DMS153 (cell line): Measurements from ENCODE around the gene CNR2.
A peak's percentile ranks its signal among the peaks of the same experiment; 100 is the strongest.
"Not testable (repeated sequence)": the region's sequence is repeated elsewhere in the genome, so short reads cannot be mapped to it uniquely, and the experiment has no call there.

ENCODE experiments used
- DNase-seq: peaks from one replicate; lab custom pipeline; 2025; lab: John Stamatoyannopoulos, UW

Gene CNR2

GRCh38 chr1:23916209-23917131 lies 3.3 kb upstream of the CNR2 start:
- peak; percentile 57 for DNase-seq

GRCh38 chr1:23915466-23915865 lies 2.3 kb upstream of the CNR2 start:
- no peak for DNase-seq

GRCh38 chr1:23914921-23915320 lies 1.8 kb upstream of the CNR2 start:
- DNase-seq = no peak

- DNase-seq = no peak
Observed at GRCh38 chr1:23911921-23912320, 1.2 kb downstream of the CNR2 start.

GRCh38 chr1:23910553-23911246 lies 2.5 kb downstream of the CNR2 start:
- no peak for DNase-seq

GRCh38 chr1:23910144-23910543 lies 3.0 kb downstream of the CNR2 start:
- DNase-seq = no peak

- no peak for DNase-seq
Observed at GRCh38 chr1:23909412-23909811, 3.8 kb downstream of the CNR2 start.

GRCh38 chr1:23908453-23909341 lies 4.5 kb downstream of the CNR2 start:
- no peak for DNase-seq

GRCh38 chr1:23906731-23907130 lies 6.4 kb downstream of the CNR2 start:
- DNase-seq = no peak

GRCh38 chr1:23905461-23906025 lies 7.6 kb downstream of the CNR2 start:
- no peak for DNase-seq

GRCh38 chr1:23904748-23905357 lies 8.3 kb downstream of the CNR2 start:
- DNase-seq = no peak

- no peak for DNase-seq
Observed at GRCh38 chr1:23903754-23904153, 9.4 kb downstream of the CNR2 start.

- DNase-seq = no peak
Observed at GRCh38 chr1:23902321-23903278, 10.6 kb downstream of the CNR2 start.

GRCh38 chr1:23900017-23900416 lies 13.1 kb downstream of the CNR2 start:
- DNase-seq = not testable (repeated sequence)

GRCh38 chr1:23899070-23899469 lies 14.1 kb downstream of the CNR2 start:
- DNase-seq = no peak

- no peak for DNase-seq
Observed at GRCh38 chr1:23897083-23897482, 16.1 kb downstream of the CNR2 start.

GRCh38 chr1:23896491-23896890 lies 16.7 kb downstream of the CNR2 start:
- DNase-seq = no peak

GRCh38 chr1:23895993-23896392 lies 17.2 kb downstream of the CNR2 start:
- no peak for DNase-seq

- DNase-seq = no peak
Observed at GRCh38 chr1:23895082-23895481, 18.1 kb downstream of the CNR2 start.

- no peak for DNase-seq
Observed at GRCh38 chr1:23889074-23889473, 24.1 kb downstream of the CNR2 start.
